SH-SY5Y (cell line): ENCODE results near the gene SFTPD.

ENCODE experiments used
- GATA2 ChIP-seq: IDR thresholded peaks from 2 replicates; pipeline ENCODE4 v1.6.1; 2011; ENCODE audit warnings: mild to moderate bottlenecking, low read depth, low read length
- GATA3 ChIP-seq: IDR thresholded peaks from 2 replicates; pipeline ENCODE4 v1.6.1; 2011; ENCODE audit warnings: low read depth, mild to moderate bottlenecking, low read length, moderate library complexity

DNA sequence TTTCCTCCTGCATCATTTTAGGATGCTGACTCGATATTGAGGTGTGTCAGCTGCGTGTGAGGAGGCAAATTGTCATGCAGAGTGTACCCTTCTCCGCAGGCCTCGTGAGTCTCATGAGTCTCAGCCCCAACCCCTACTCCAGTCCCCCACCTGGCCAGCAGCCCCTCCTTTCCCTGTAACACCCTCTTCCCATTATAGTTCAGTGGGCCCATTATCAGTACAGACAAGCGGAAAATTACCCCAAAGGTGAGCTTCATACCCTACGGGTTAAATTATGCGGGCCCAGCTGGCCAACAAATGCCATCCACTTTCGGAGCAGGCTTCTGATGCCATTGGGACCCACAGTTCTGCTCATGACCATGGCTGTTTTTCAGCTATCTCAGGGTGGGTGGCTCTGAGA, 25.2 kb downstream of the SFTPD start:
- TF ChIP-seq GATA2 = no peak
- no peak for TF ChIP-seq GATA3
